OCI-M2 (cell line): ENCODE results near the gene PFKP.
"Not testable (repeated sequence)": the region's sequence is repeated elsewhere in the genome, so short reads cannot be mapped to it uniquely, and the experiment has no call there.

Source experiments
- DNase-seq: peaks from one replicate; lab custom pipeline; 2025; ENCODE audit not compliant: unreplicated experiment; lab: John Stamatoyannopoulos, UW

Gene PFKP

GRCh38 chr10:3150366-3150765 is 83.0 kb downstream of the PFKP start:
- no peak for DNase-seq

- no peak for DNase-seq
Observed at GRCh38 chr10:3150961-3151360, 83.6 kb downstream of the PFKP start.

GRCh38 chr10:3151889-3152565 is 84.7 kb downstream of the PFKP start:
- no peak for DNase-seq

GRCh38 chr10:3152566-3152935 is 85.2 kb downstream of the PFKP start:
- no peak for DNase-seq

- no peak for DNase-seq
Observed at GRCh38 chr10:3154666-3155065, 87.3 kb downstream of the PFKP start.

- DNase-seq = no peak
Observed at GRCh38 chr10:3159152-3159551, 91.8 kb downstream of the PFKP start.

- no peak for DNase-seq
Observed at GRCh38 chr10:3162533-3162932, 95.2 kb downstream of the PFKP start.

- no peak for DNase-seq
Observed at GRCh38 chr10:3163879-3164278, 96.5 kb downstream of the PFKP start.

GRCh38 chr10:3165196-3165595 is 97.8 kb downstream of the PFKP start:
- no peak for DNase-seq

GRCh38 chr10:3166496-3167290 is 99.3 kb downstream of the PFKP start:
- no peak for DNase-seq

GRCh38 chr10:3167611-3168330 is 100.4 kb downstream of the PFKP start:
- no peak for DNase-seq

GRCh38 chr10:3169271-3169670 is 101.9 kb downstream of the PFKP start:
- no peak for DNase-seq

GRCh38 chr10:3169673-3170072 is 102.3 kb downstream of the PFKP start:
- no peak for DNase-seq

- not testable (repeated sequence) for DNase-seq
Observed at GRCh38 chr10:3171488-3171887, 104.1 kb downstream of the PFKP start.

- DNase-seq = no peak
Observed at GRCh38 chr10:3172081-3172445, 104.7 kb downstream of the PFKP start.

GRCh38 chr10:3172446-3173170 is 105.3 kb downstream of the PFKP start, which contains the start of gene PITRM1:
Gene PITRM1, minus strand, starts transcription at chr10:3172782. Its CDS starts 10 bp downstream, at chr10:3172772.
- peak; percentile 75 for DNase-seq

GRCh38 chr10:3173171-3173878 is 106.0 kb downstream of the PFKP start:
- no peak for DNase-seq

GRCh38 chr10:3178042-3178441 is 110.7 kb downstream of the PFKP start:
- DNase-seq = no peak

- no peak for DNase-seq
Observed at GRCh38 chr10:3179174-3179573, 111.8 kb downstream of the PFKP start.

- no peak for DNase-seq
Observed at GRCh38 chr10:3180355-3181025, 113.1 kb downstream of the PFKP start.
